Measurements from ENCODE around the gene SH3TC2.

GRCh38 chr5:149028984-149029383 is 33.9 kb downstream of the SH3TC2 start:
- TF ChIP-seq CTCF (IDR thresholded peaks at IDR 0.05 in 2 of 3, conservative IDR thresholded peaks at IDR 0.05 in 1 of 3; ENCODE audit: control insufficient read depth in 2 of 3, extremely low read depth in 1 of 3, insufficient read depth in 1 of 3, low read depth in 3 of 3, low read length in 3 of 3) (no peak), FOXM1 (IDR thresholded peaks at IDR 0.05; ENCODE audit: low read depth, low read length) (no peak), POLR2A (IDR thresholded peaks at IDR 0.05; ENCODE audit: low read depth, low read length) (no peak), RELB (IDR thresholded peaks at IDR 0.05; ENCODE audit: low read depth) (no peak), ATF2 (IDR thresholded peaks at IDR 0.05; ENCODE audit: low read length) (no peak), RAD21 (IDR thresholded peaks at IDR 0.05; ENCODE audit: insufficient read depth, low read depth, low read length) (no peak), NBN (IDR thresholded peaks at IDR 0.05) (no peak), BACH1 (IDR thresholded peaks at IDR 0.05; ENCODE audit: borderline replicate concordance) (no peak), RFX5 (IDR thresholded peaks at IDR 0.05; ENCODE audit: low read depth, low read length) (no peak), CEBPB (IDR thresholded peaks at IDR 0.05; ENCODE audit: borderline replicate concordance in 1 of 2, low read depth in 2 of 2, low read length in 2 of 2) (no peak), ZNF274 (IDR thresholded peaks at IDR 0.05; ENCODE audit: insufficient read depth, insufficient read length) (no peak), SUZ12 (IDR thresholded peaks at IDR 0.05; ENCODE audit: unreplicated experiment) (no peak)
- TF ChIP-seq, protein P1, sequence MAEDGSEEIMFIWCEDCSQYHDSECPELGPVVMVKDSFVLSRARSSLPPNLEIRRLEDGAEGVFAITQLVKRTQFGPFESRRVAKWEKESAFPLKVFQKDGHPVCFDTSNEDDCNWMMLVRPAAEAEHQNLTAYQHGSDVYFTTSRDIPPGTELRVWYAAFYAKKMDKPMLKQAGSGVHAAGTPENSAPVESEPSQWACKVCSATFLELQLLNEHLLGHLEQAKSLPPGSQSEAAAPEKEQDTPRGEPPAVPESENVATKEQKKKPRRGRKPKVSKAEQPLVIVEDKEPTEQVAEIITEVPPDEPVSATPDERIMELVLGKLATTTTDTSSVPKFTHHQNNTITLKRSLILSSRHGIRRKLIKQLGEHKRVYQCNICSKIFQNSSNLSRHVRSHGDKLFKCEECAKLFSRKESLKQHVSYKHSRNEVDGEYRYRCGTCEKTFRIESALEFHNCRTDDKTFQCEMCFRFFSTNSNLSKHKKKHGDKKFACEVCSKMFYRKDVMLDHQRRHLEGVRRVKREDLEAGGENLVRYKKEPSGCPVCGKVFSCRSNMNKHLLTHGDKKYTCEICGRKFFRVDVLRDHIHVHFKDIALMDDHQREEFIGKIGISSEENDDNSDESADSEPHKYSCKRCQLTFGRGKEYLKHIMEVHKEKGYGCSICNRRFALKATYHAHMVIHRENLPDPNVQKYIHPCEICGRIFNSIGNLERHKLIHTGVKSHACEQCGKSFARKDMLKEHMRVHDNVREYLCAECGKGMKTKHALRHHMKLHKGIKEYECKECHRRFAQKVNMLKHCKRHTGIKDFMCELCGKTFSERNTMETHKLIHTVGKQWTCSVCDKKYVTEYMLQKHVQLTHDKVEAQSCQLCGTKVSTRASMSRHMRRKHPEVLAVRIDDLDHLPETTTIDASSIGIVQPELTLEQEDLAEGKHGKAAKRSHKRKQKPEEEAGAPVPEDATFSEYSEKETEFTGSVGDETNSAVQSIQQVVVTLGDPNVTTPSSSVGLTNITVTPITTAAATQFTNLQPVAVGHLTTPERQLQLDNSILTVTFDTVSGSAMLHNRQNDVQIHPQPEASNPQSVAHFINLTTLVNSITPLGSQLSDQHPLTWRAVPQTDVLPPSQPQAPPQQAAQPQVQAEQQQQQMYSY (CRISPR knock-in tag; IDR thresholded peaks at IDR 0.05) = no peak
- TF ChIP-seq, protein P2, sequence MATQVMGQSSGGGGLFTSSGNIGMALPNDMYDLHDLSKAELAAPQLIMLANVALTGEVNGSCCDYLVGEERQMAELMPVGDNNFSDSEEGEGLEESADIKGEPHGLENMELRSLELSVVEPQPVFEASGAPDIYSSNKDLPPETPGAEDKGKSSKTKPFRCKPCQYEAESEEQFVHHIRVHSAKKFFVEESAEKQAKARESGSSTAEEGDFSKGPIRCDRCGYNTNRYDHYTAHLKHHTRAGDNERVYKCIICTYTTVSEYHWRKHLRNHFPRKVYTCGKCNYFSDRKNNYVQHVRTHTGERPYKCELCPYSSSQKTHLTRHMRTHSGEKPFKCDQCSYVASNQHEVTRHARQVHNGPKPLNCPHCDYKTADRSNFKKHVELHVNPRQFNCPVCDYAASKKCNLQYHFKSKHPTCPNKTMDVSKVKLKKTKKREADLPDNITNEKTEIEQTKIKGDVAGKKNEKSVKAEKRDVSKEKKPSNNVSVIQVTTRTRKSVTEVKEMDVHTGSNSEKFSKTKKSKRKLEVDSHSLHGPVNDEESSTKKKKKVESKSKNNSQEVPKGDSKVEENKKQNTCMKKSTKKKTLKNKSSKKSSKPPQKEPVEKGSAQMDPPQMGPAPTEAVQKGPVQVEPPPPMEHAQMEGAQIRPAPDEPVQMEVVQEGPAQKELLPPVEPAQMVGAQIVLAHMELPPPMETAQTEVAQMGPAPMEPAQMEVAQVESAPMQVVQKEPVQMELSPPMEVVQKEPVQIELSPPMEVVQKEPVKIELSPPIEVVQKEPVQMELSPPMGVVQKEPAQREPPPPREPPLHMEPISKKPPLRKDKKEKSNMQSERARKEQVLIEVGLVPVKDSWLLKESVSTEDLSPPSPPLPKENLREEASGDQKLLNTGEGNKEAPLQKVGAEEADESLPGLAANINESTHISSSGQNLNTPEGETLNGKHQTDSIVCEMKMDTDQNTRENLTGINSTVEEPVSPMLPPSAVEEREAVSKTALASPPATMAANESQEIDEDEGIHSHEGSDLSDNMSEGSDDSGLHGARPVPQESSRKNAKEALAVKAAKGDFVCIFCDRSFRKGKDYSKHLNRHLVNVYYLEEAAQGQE (IDR thresholded peaks at IDR 0.05; ENCODE audit: low read depth, low read length) = no peak

Data from GM12878 (cell line).